Measurements from ENCODE around the gene ZBTB45. TPM values are rescaled to one million over a fixed set of nuclear protein-coding genes. Genes with fewer than 3 reads are reported as not detected.
A peak's percentile ranks its signal among the peaks of the same experiment; 100 is the strongest.

Gene ZBTB45
- total and polyA plus RNA-seq, 9 of the 15 experiments (the other 6 are each of a cell fraction or from before 2014, with no cell fraction given): 0.08 to 16.1 (median 1.8) TPM

GRCh38 chr19:58499021-58499927 is 20.3 kb downstream of the ZBTB45 start (continued):
- TF ChIP-seq ID3 (CRISPR knock-in tag; IDR thresholded peaks at IDR 0.05) (no peak), ID3 (tag; IDR thresholded peaks at IDR 0.05) (peak; percentile 71; the same call in 1 of the 2 replicates), PHF20 (IDR thresholded peaks at IDR 0.05; ENCODE audit: partially characterized antibody) (peak; percentile 98), ZNF589 (CRISPR knock-in tag; IDR thresholded peaks at IDR 0.05; ENCODE audit: low read depth) (no peak), ARID1B (IDR thresholded peaks at IDR 0.05) (peak; percentile 37; the same call in 1 of the 2 replicates), TCF3 (CRISPR knock-in tag; IDR thresholded peaks at IDR 0.05) (peak; percentile 46), ZNF212 (CRISPR knock-in tag; IDR thresholded peaks at IDR 0.05) (no peak), EGR1 (conservative IDR thresholded peaks at IDR 0.05) (peak; percentile 17; the same call in 1 of the 2 replicates), NR3C1 (CRISPR knock-in tag; IDR thresholded peaks at IDR 0.05) (no peak), ARHGAP35 (IDR thresholded peaks at IDR 0.05; ENCODE audit: partially characterized antibody) (no peak), ZSCAN32 (CRISPR knock-in tag; IDR thresholded peaks at IDR 0.05) (no peak), ZNF57 (CRISPR knock-in tag; IDR thresholded peaks at IDR 0.05) (no peak), BMI1 (IDR thresholded peaks at IDR 0.05; ENCODE audit: low read length) (no peak), THAP7 (CRISPR knock-in tag; IDR thresholded peaks at IDR 0.05) (peak; percentile 95), SAP30 (IDR thresholded peaks at IDR 0.05; ENCODE audit: borderline replicate concordance, insufficient read depth, low read depth, low read length, poor library complexity, severe bottlenecking) (no peak), OTX1 (CRISPR knock-in tag; IDR thresholded peaks at IDR 0.05) (0 out of 2 replicates have a peak, but pooled peaks have one; percentile 32), GTF2E2 (tag; IDR thresholded peaks at IDR 0.05) (no peak), BDP1 (IDR thresholded peaks at IDR 0.05; ENCODE audit: insufficient read depth, insufficient read length) (no peak)
- TF ChIP-seq, protein P1, sequence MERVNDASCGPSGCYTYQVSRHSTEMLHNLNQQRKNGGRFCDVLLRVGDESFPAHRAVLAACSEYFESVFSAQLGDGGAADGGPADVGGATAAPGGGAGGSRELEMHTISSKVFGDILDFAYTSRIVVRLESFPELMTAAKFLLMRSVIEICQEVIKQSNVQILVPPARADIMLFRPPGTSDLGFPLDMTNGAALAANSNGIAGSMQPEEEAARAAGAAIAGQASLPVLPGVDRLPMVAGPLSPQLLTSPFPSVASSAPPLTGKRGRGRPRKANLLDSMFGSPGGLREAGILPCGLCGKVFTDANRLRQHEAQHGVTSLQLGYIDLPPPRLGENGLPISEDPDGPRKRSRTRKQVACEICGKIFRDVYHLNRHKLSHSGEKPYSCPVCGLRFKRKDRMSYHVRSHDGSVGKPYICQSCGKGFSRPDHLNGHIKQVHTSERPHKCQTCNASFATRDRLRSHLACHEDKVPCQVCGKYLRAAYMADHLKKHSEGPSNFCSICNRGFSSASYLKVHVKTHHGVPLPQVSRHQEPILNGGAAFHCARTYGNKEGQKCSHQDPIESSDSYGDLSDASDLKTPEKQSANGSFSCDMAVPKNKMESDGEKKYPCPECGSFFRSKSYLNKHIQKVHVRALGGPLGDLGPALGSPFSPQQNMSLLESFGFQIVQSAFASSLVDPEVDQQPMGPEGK (CRISPR knock-in tag; IDR thresholded peaks at IDR 0.05; ENCODE audit: borderline replicate concordance): no peak
- TF ChIP-seq, protein P2, sequence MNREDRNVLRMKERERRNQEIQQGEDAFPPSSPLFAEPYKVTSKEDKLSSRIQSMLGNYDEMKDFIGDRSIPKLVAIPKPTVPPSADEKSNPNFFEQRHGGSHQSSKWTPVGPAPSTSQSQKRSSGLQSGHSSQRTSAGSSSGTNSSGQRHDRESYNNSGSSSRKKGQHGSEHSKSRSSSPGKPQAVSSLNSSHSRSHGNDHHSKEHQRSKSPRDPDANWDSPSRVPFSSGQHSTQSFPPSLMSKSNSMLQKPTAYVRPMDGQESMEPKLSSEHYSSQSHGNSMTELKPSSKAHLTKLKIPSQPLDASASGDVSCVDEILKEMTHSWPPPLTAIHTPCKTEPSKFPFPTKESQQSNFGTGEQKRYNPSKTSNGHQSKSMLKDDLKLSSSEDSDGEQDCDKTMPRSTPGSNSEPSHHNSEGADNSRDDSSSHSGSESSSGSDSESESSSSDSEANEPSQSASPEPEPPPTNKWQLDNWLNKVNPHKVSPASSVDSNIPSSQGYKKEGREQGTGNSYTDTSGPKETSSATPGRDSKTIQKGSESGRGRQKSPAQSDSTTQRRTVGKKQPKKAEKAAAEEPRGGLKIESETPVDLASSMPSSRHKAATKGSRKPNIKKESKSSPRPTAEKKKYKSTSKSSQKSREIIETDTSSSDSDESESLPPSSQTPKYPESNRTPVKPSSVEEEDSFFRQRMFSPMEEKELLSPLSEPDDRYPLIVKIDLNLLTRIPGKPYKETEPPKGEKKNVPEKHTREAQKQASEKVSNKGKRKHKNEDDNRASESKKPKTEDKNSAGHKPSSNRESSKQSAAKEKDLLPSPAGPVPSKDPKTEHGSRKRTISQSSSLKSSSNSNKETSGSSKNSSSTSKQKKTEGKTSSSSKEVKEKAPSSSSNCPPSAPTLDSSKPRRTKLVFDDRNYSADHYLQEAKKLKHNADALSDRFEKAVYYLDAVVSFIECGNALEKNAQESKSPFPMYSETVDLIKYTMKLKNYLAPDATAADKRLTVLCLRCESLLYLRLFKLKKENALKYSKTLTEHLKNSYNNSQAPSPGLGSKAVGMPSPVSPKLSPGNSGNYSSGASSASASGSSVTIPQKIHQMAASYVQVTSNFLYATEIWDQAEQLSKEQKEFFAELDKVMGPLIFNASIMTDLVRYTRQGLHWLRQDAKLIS (CRISPR knock-in tag; IDR thresholded peaks at IDR 0.05): peak; percentile 92

Measured in K562 (cell line).